Type B pancreatic cell (in vitro differentiated cells): ENCODE data around the gene GAREM2. TPM values are rescaled to one million over a fixed set of nuclear protein-coding genes. Genes with fewer than 3 reads are reported as not detected.

Experiments
- DNase-seq: peaks from one replicate; pipeline ENCODE4 v3.0.0; 2021; ENCODE audit warnings: mixed read lengths; ENCODE audit not compliant: unreplicated experiment; ENCODE audit errors: extremely low spot score
- H3K27ac Mint-ChIP-seq: 2 replicates; pipeline ENCODE4 v1.8.0; 2021; ENCODE audit warnings: mild to moderate bottlenecking, mixed read lengths
- H3K27me3 Mint-ChIP-seq: 2 replicates; pipeline ENCODE4 v1.8.0; 2021; ENCODE audit warnings: mixed read lengths
- H3K36me3 Mint-ChIP-seq: 2 replicates; pipeline ENCODE4 v1.8.0; 2021; ENCODE audit warnings: mixed read lengths
- H3K4me1 Mint-ChIP-seq: one replicate; pipeline ENCODE4 v1.8.0; 2021; ENCODE audit warnings: mixed read lengths; ENCODE audit not compliant: unreplicated experiment
- H3K4me3 Mint-ChIP-seq: 2 replicates; pipeline ENCODE4 v1.8.0; 2021; ENCODE audit warnings: mild to moderate bottlenecking, mixed read lengths
- H3K9me3 Mint-ChIP-seq: 2 replicates; pipeline ENCODE4 v1.8.0; 2021; ENCODE audit warnings: mixed read lengths
- total RNA-seq: library from RNA; stranded (reverse); gene quantifications from 2 replicates; pipeline ENCODE4 v1.2.1, GENCODE V29; 2021; ENCODE audit warnings: low replicate concordance
- TF ChIP-seq, protein P1 (sequence below): fragments of 200-600 bp; sonication (generic); conservative IDR thresholded peaks from 2 replicates; pipeline ENCODE4 v1.5.0; 2021; ENCODE audit warnings: antibody characterized with exemption, mild to moderate bottlenecking

Gene GAREM2
- total RNA-seq, 1 donor from 2014 or later, result 16.9 TPM

DNA sequence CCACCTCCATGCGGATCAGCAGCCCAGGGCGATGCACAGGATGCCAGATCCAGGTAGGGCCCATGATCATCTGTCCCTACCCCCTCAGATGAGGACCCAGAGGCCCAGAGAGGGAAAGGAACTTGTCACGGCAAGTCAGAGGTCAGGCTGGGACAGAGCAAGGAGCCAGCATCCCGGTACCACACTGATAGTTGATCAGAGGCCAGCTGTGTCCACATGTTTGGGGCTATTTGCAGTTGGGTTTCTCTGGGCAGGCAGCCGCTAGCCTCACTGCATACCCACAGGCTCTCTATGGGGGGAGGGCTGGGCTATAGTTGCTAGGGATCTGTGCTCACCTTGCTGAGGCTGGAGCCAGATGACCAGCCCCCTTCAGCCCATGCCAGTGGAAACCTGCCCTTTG is 9.6 kb downstream of the GAREM2 start:
- peaks cover 14% of the 10 kb centered on the region for H3K4me1 Mint-ChIP-seq
- H3K27ac Mint-ChIP-seq, result no peak overlapping the region
- peaks cover 26% of the 10 kb centered on the region for H3K27me3 Mint-ChIP-seq
- peaks cover 4% of the 10 kb centered on the region for H3K36me3 Mint-ChIP-seq
- TF ChIP-seq, protein P1, sequence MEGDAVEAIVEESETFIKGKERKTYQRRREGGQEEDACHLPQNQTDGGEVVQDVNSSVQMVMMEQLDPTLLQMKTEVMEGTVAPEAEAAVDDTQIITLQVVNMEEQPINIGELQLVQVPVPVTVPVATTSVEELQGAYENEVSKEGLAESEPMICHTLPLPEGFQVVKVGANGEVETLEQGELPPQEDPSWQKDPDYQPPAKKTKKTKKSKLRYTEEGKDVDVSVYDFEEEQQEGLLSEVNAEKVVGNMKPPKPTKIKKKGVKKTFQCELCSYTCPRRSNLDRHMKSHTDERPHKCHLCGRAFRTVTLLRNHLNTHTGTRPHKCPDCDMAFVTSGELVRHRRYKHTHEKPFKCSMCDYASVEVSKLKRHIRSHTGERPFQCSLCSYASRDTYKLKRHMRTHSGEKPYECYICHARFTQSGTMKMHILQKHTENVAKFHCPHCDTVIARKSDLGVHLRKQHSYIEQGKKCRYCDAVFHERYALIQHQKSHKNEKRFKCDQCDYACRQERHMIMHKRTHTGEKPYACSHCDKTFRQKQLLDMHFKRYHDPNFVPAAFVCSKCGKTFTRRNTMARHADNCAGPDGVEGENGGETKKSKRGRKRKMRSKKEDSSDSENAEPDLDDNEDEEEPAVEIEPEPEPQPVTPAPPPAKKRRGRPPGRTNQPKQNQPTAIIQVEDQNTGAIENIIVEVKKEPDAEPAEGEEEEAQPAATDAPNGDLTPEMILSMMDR, result no peak
- no peaks in the 10 kb centered on the region for H3K9me3 Mint-ChIP-seq
- DNase-seq, result no peak
- H3K4me3 Mint-ChIP-seq, result no peak overlapping the region

- TF ChIP-seq, protein P1, result no peak
- no peaks in the 10 kb centered on the region for H3K9me3 Mint-ChIP-seq
- H3K27me3 Mint-ChIP-seq, result peaks cover 26% of the 10 kb centered on the region
- peaks cover 4% of the 10 kb centered on the region for H3K36me3 Mint-ChIP-seq
- DNase-seq, result no peak
- H3K27ac Mint-ChIP-seq, result no peak overlapping the region
- H3K4me3 Mint-ChIP-seq, result no peak overlapping the region
- peaks cover 14% of the 10 kb centered on the region for H3K4me1 Mint-ChIP-seq
Measured at GRCh38 chr2:26182887-26183630, 10.2 kb downstream of the GAREM2 start.

DNA sequence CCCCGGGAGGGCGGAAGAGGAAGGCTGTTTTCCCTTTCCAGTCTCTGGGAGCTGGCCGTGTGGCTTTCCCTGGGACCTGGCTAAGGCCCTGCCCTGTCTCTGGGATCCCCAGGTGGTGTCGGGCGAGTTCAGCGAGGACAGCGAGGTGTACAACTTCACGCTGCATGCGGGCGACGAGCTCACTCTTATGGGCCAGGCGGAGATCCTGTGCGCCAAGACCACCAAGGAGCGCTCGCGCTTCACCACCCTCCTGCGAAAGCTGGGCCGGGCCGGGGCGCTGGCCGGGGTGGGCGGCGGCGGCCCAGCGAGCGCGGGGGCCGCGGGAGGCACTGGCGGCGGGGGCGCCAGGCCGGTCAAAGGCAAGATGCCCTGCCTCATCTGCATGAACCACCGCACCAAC is 11.2 kb downstream of the GAREM2 start:
- DNase-seq, result no peak
- H3K27ac Mint-ChIP-seq, result no peak overlapping the region
- TF ChIP-seq, protein P1, result no peak
- H3K36me3 Mint-ChIP-seq, result peaks cover 4% of the 10 kb centered on the region
- peak overlapping the region; percentile 66 for H3K4me3 Mint-ChIP-seq
- peaks cover 26% of the 10 kb centered on the region for H3K27me3 Mint-ChIP-seq
- H3K4me1 Mint-ChIP-seq, result peaks cover 13% of the 10 kb centered on the region
- no peaks in the 10 kb centered on the region for H3K9me3 Mint-ChIP-seq

DNA sequence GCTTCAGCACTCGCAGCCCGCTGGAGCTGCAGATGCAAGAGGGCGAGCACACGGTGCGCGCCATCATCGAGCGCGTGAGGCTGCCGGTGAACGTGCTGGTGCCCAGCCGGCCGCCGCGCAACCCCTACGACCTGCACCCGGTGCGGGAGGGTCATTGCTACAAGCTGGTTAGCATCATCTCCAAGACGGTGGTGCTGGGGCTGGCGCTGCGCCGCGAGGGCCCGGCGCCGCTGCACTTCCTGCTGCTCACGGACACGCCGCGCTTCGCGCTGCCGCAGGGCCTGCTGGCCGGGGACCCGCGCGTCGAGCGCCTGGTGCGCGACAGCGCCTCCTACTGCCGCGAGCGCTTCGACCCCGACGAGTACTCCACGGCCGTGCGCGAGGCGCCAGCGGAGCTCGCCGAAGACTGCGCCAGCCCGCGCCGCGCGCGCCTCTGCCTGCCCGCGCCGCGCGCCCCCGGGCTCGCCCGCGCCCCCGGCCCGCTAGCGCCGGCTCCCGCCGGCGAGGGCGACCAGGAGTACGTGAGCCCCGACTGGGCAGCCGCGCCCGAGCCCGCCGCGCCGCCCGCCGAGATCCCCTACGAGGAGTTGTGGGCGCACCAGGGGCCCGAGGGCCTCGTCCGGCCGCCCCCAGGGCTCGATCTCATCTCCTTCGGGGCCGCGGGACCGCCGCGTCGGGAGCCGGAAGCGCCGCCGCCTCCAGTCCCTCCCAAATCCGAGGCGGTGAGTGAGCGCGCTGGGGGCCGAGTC is 11.8 kb downstream of the GAREM2 start:
- peak overlapping the region; percentile 58 for H3K4me3 Mint-ChIP-seq
- no peaks in the 10 kb centered on the region for H3K9me3 Mint-ChIP-seq
- H3K27me3 Mint-ChIP-seq, result peaks cover 23% of the 10 kb centered on the region
- H3K4me1 Mint-ChIP-seq, result peaks cover 10% of the 10 kb centered on the region
- DNase-seq, result no peak
- TF ChIP-seq, protein P1, result peak; percentile 72
- peaks cover 4% of the 10 kb centered on the region for H3K36me3 Mint-ChIP-seq
- H3K27ac Mint-ChIP-seq, result no peak overlapping the region

DNA sequence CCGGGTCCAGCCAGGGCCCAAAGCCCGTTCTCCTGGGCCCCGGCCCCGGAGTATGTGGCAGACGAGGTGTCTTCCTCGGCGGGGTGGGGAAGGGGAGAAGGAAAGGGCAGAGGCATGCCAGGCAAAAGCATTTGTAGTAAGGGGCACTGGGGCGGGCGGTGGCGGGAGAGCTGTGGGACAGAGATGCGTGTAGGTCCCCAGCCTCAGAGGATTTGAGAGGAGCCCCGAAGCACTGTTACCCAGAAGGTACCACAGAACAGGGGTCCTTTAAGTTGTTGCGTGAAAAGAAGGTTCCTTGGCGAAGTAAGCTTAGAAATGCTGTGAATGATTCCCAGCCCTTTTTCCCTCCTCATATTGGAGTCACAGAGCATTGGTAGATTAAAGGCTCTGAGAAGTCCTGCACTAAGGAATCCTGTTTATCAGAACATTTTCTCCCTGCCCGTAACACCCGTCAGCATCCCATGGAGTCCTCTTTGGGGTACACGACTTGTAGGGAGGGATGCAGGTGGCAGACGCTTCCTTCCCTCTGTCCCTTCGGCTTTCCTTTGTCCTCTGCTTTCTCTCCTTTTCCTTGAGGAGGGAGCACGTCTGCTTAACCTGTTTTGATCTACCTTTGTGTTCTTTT is 12.5 kb downstream of the GAREM2 start:
- DNase-seq, result no peak
- Mint-ChIP-seq H3K36me3 (peaks cover 4% of the 10 kb centered on the region), H3K4me3 (peak overlapping the region; percentile 58), H3K4me1 (peaks cover 5% of the 10 kb centered on the region), H3K9me3 (no peaks in the 10 kb centered on the region), H3K27me3 (peaks cover 19% of the 10 kb centered on the region), H3K27ac (no peak overlapping the region)
- TF ChIP-seq, protein P1, result no peak
